HG03108 (cell line): ENCODE results near the gene CFAP46.
"Not testable (repeated sequence)": the region's sequence is repeated elsewhere in the genome, so short reads cannot be mapped to it uniquely, and the experiment has no call there.

Source experiments
- ATAC-seq: cut with Tn5 transposase; IDR thresholded peaks from one replicate; pipeline ENCODE4 v1.9.1; 2021; ENCODE audit warnings: moderate library complexity; ENCODE audit not compliant: unreplicated experiment

CFAP46 gene

DNA sequence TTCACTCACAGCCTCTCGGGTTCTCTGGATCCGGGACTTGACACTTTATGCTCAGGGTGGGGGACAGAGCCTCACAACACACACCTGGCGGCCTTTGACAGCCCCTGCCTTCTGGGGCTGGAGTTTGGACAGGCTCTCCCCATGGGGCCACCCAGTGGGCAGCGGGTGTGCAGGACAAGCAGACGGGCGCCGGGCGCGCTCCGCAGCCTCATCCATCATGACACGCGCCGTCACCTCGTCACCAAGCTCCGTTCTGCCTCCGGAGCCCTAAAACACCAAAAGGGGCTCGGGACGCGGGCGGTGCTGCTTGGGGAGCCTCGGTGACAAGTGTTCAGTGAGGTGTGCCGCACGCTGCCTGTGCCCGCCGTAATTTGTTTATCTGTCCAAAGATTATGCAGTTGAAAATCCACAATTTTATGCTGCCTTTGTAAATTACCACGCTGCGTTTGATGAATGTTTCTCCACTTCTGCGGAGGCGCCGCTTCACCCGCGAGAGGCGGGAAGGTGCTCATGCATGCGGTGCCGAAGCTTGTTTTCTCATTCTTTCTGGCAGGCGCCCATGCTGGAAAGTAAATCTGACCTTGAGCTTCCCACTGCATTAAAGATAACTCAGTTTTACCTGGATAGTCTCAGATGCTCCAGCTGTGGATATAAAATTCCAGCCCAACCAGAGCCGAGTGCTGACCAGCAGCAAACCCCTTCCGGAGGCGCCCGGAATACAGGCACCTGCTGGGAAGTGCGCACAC lies 162.6 kb downstream of the CFAP46 start:
- ATAC-seq = no peak

DNA sequence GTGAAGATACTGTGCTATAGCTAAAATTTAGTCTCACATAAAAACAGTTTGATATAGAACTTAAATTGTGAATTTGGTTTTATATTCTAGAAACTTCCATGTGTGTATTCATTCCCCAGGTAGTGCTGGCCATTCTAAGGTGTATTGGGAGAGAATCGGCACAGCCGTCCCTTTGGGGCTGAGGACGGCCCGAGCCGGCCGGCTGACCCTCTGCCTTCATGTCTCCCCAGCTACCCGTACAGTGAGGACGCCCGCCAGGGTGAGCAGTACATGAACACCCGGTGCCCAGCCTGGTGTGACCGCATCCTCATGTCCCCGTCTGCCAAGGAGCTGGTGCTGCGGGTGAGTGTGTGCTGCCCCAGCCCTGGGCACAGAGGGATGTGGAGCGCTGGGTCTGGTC lies 164.9 kb downstream of the CFAP46 start:
- no peak for ATAC-seq

DNA sequence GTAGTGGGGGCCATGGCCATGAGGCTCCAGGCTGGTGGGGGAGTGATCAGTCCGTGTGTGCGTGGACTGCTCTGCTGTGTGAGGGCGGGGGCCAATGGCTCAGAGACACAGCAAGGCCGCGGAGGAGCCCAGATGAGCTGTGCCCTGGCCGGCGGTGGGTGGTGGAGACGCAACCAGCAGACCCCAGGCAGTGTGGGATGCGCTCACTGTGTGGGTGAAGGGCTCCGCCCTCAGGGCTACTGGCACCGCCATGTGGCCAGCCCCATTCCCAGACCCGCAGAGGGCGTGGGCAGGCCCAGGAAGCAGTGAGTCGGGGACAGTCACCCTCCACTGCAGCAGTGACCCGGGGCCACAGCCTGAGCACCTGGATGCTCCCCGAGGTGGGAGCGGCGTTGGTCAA lies 165.5 kb downstream of the CFAP46 start:
- ATAC-seq = no peak

DNA sequence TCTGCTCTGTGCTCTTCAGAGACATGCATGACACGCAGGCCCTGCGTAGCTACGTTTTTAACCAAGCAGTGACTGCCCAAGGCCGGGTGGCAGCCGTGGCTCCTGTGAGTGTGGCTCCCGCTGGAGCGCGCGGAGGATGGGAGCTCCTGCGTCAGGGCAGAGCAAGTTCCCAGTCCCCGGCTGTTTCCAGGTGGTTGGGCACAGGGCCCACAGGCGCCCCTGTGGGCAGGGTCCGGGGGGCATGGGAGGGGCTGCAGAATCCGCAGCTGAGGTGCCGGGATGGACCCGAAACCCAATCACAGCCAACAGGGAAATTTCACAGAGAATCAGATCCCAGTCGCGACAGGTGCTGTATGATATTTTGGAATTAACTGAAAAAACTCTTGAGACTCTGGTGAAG lies 166.2 kb downstream of the CFAP46 start:
- no peak for ATAC-seq

DNA sequence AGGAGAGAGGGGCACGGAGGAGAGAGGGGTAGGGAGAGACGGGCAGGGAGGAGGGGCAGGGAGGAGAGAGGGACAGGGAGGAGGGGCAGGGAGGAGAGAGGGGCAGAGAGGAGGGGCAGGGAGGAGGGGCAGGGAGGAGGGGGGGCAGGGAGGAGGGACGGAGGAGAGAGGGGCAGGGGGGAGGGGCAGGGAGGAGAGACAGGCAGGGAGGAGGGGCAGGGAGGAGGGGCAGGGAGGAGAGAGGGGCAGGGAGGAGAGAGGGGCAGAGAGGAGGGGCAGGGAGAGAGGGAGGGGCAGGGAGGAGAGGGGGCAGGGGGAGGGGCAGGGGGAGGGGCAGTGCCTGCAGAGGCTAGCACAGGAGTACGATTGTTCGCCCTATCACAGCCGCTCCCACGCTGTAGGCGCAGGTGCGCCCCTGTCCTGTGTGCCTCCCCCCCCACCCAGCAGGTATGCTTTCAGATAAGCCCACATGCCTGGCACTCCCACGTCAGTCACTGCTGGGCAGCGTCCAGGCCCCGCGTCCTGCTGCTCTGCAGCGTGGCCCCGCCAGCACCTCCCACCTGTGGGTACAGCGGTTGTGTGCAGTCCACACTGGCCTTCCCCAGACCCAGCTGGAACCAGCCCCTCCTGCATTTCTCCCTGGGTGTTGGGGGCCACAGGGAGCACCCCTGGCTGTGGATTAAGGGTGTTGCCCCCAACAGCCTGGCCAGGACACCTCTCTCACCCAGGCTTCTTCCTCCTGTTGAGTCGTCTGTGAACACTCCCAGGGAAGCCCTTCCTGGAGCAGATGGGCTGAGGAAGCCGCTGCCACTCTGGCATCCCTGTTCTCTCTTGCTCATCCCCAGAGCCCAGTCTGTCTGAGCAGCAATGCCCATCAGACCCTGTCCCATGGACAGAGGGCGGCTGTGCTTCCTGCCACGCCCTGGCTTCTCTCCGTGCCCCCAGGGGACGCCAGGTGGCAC lies 167.2 kb downstream of the CFAP46 start:
- no peak for ATAC-seq

DNA sequence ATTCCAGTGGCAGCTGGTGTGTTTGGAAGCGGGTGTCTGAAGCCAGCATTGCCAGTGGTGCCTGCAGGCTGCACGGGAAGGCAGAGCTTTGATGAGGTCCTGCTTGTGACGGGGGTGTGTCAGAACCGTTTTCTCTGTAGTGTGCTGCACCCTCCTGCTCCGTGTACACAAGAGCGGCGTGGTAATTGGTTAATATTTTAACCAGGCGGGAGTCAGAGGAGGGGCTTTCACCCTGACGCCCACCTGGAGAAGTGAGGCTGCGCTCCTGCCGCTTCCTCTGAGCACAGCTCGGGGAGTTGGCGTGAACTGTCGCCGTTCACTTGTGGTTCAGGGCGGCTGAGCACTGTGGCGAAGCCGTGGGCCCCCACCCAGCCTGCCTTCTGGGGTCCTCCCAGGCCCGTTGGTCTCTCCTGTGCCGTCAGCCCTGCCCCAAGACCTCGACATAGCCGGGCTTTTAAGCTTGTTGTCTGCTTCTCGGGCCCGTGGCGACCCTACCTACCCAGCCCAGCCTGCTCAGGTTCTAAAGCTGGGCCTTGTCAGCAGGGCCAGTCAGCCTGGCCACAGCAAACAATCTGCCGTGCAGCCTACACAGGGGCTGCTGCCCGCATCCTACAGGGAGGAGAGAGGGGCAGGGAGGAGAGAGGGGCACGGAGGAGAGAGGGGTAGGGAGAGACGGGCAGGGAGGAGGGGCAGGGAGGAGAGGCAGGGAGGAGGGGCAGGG lies 168.0 kb downstream of the CFAP46 start:
- ATAC-seq = no peak

DNA sequence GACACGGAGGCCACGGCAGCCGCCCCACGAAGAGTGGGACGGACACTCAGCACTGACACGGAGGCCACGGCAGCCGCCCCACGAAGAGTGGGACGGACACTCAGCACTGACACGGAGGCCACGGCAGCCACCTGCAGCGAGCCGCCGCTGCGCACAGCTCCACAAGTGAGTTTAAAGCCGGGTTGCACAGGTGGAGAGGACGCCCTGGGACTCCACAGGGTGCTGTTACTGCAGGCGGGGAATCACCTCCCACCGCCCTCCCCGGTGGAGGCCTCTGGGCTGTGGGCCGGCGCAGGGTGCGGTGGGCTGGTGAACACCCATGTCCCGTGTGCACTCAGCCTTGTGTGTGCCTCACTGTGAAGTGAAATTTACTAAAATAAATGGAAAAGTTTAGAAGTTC lies 169.6 kb downstream of the CFAP46 start:
- ATAC-seq = not testable (repeated sequence)

DNA sequence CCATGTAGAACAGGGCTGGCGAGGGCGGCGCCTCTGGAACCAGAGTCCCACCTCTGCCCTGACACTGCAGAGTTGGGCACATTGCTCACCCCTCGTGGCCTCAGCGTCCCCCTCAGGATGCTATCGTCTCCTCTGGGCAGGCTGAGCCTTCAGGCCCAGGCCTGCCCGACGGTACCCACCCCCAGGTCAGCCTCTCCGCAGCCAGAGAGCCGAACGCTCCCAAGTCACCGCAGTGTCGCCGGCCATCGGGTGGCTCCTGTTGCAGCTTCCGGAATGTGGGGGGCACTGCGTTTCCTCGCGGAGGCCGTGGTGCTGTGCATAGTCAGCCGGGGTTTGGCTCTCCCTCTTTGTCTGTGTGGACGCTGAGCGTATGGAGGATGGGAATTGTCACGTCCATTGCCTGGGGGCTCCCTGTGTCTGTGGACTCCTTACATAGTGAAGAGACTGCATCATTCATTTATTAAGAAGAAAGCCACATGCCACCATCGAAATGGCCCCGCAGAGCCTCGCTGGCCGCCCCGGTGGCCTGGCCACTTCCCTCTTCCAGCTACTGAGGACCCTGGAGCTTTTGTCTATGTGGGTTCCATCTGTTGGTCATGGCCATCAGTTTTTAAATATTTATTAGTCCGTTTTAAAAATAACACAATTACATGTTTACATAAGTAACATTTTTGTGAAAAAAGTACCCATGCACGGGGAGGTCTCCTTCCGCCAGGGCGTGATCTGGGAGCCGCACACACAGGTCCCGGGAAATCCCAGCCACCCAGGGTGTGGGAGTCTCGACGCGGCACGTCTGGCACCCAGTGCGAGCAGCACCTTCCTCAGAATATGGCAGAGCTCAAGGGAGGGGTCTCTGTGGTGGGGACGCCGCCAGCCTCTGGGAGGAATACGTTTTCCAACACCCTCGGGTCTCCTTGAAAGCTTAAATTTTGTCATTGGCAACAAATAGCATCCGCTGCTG lies 172.0 kb downstream of the CFAP46 start:
- no peak for ATAC-seq

DNA sequence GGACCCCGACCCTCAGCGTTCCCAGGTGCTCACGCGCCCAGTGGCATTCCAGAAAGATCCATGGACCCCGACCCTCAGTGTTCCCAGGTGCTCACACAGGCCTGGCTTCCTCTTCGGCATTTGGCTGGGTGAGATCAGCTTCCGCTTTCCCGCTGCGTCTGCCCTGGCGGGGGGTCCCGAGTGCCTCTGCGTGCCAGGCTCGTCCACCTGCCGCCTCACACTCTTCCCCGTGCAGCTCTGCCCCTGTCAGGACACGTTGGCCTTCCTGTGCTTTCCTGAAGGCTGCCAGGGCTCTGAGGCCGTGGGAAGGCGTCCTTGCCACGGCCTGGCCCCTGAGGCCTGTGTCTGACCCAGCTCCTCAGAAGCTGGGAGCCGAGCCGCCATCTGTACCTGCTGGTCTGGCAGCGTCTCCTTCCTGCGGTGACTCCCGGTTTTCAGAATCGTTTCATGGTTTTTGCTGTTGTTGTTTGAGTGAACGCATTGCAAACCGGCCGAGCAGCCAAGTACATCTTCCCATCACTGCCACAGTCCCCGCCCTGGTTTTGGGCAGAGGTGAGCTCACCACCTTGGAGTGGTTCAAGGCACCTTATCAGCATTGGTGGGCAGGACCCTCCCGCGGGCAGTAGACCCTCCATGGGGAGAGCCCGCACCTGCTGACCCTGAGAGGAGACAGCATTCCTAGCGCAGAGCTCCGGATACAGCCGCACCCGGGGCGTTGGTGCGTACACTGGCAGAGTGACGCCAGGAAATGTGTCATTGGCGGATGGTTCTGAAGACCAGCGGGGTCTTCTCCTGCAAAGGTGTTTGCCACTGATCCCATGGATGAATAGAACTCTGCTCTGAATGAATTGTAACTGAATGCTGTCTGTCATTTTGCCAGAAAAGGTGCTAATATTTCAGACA lies 173.8 kb downstream of the CFAP46 start:
- ATAC-seq = no peak

DNA sequence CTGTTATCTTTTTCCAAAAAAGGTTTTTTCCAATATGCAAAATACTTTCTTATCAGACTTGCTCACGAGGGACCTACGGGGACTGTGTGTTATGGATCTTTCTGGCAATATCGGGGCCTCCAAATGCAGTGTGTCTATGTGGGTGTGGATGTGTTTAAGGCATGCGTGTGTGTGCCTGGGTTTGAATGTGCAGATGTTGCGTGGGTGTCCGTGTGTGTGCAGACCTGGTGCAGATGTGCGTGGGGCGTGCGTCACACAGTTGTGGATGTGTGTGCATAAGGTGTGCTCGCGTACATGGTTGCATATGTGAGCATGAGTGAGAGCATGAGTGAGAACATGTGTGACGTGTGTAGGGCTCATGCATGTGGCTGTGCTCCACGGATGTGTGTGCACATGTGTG lies 176.1 kb downstream of the CFAP46 start:
- no peak for ATAC-seq

DNA sequence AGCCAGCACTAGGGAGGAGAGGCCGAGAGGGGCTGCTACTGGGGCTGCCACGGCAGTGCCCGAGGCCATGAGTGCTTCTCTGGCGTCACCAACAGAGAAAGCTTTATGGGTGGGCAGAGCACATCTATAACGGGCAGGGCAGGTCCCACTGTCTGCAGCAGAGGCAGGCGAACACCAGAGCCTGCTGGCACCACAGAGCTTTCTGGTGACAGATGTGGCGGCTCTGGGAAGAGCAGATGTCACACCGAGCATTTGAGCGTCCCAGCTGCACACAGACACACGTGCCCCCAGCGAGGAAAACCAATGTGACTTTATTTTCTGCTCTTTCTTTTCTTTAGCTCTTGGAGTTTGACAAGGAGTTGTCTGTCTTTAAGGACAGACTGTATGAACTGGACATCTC lies 176.9 kb downstream of the CFAP46 start:
- ATAC-seq = no peak

DNA sequence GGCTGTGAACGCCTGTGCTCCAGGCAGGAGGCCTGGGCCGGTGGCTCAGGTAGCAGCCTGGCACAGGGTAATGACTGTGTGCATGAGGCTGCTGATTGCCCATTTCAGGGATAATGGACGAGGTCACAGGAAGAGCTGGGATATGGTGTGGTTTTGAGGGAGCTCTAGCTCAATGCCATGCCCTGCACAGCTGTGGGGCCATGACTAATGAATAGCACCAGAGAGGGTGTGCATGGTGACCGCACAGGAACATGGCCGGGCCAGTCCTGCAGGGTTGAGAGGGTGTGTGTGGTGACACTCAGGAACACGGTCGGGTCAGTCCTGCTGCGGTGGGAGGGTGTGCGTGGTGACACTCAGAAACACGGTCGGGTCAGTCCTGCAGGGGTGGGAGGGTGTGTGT lies 178.3 kb downstream of the CFAP46 start:
- no peak for ATAC-seq

DNA sequence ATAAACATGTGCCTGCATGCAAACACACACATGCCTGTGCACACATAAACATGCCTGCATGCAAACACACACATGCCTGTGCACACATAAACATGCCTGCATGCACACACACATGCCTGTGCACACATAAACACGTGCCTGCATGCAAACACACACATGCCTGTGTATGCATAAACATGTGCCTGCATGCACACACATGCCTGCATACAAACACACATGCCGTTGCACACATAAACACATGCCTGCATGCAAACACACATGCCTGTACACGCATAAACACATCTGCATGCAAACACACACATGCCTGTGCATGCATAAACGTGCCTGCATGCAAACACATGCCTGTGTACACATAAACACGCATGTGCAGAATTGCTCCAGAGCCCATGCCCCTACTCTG lies 178.8 kb downstream of the CFAP46 start:
- ATAC-seq = no peak

DNA sequence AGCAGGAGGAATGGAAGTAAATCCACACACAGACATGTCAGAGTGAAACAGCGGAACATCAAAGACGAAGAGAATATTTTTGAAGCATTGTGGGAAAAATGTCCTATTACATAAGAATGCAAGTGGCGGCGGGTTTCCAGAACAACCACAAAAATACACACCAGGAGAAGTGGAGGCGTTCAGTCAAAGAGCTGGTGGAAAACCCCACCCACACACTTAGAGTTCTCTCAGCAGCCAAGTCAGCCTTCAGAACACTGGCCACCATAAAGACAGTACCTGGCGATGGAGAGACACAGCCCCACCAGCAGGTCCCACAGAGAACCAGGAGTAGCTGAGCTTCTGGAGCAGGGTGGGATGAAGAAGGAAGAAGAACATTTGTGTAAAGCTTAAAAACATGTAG lies 180.1 kb downstream of the CFAP46 start:
- no peak for ATAC-seq

DNA sequence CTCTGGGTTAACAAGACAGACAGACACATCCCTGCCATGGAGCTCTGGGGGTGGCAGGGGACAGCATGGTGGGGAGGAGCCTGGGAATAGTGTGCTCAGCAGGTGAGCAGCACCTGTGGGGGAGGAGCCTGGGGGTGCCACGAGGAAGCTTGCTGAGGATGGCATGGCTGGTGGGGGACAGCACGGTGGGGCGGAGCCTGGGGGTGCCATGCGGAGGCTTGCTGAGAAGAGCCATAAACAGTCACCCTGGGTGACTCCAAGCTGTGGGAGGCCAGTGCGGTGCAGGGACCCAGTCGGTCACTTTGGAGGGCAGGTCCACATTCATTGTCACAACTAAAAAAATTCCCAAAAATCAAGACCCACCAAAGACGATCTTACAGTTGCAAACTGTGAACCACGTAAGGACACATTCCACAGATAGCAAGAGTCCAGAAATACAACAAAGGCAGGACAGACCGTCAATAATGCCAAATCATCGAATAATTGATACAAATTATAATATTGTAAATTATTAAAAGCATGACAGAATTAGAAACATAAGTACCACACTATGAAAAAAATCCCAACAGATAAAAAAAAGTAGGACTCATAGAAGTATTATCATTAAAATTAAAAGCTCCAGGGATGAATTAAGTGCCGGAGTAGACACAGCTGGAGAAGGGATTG lies 180.8 kb downstream of the CFAP46 start:
- no peak for ATAC-seq

DNA sequence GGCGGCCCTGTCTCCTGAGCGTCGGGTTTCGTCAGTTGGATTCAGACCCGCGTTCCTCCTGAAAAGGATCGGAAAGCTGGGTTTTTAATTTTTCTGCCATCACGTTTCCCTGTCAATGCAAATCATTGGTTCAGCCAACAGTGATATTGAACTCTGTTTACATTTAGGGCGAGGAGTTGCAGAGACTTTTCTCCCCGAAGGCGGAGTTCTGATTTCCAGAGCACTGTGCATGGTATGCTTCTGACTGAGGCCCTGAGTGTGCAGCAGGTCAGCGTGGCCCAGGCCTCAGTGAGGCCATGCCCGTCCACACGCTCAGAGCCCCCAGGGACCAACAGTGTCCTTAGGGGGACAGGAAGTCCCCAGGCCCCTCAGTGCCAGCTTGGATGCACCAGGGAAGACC lies 183.5 kb downstream of the CFAP46 start:
- ATAC-seq = no peak
